ENCODE data around the gene HOXC12. TPM values are rescaled to one million over a fixed set of nuclear protein-coding genes. Genes with fewer than 3 reads are reported as not detected.

HOXC12 gene
- total and polyA plus RNA-seq, 2 donors (not counting 1 experiment from before 2014, with no cell fraction given): not detected

DNA sequence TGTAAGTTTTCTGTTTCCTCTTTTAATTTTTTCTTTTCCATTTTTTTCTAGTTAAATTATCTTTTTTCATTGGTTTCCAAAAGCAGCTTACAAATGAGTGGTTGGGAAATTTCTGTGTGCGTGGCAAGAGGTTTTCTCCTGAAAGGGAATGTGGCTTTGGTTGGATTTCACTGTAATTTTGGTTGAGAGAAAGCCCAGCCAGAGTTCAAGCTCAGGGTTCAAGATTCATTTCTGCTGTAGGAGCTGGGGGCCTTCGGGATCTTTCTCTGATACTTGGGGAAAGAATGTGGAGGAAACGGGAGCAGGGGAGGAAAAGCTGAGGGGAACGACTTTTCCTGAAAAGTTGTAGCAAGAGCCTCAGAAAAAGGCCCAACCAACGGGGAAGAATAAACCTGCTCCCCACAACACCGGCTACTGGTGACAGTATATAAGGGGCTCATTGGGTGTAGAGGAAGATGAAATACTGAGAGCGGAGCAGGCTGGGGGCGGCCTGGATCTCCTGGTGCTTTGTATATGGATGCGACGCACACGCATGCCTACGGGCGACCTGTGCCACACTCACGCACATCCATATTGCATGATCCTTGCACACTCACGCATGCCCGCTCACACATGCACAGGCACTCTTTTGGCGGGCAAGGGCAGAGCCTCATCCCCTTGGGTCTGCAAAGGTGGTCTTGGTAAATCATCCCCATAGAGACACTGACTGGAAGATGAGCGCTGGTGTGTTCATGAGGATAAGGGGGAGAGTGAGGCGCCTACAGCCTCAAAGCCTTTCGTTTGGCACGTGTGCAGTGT, 32.2 kb downstream of the HOXC12 start:
- H3K27ac ChIP-seq (ENCODE audit: low read length in 2 of 2): no peak overlapping the region
- no peak overlapping the region for H2AFZ ChIP-seq (ENCODE audit: insufficient read depth, low read depth, low read length, poor library complexity, severe bottlenecking)
- H3K4me3 Mint-ChIP-seq: peak overlapping the region; percentile 29
- H4K20me1 ChIP-seq (ENCODE audit: control insufficient read depth, insufficient read depth, low read length, poor library complexity, severe bottlenecking): no peaks in the 10 kb centered on the region
- H3K9ac ChIP-seq (ENCODE audit: low read length): no peak overlapping the region
- no peaks in the 10 kb centered on the region for H3K36me3 ChIP-seq (replicated peaks in 1 of 2; ENCODE audit: control extremely low read depth in 1 of 2, control insufficient read depth in 1 of 2, extremely low read depth in 1 of 2, insufficient read depth in 2 of 2, low read length in 1 of 2)
- peaks cover 0 to 71% (median 12%) of the 10 kb centered on the region in 3 donors for H3K9me3 ChIP-seq (ENCODE audit: control extremely low read depth in 1 of 3, control insufficient read depth in 2 of 3, insufficient read depth in 1 of 3, low read length in 2 of 3)
- 36% methylated on average over 12 of the region's 21 CpGs for WGBS (ENCODE audit: insufficient coverage)
- DNase-seq: no peak
- no peaks in the 10 kb centered on the region for H3K9me3 Mint-ChIP-seq (ENCODE audit: insufficient read depth)
- intact Hi-C loops (cut with micrococcal nuclease): loop anchor here (5.0 kb wide), 1 partner anchor 45 kb away; no protein-coding TSS in a partner anchor
- no peaks in the 10 kb centered on the region for H3K79me2 ChIP-seq (ENCODE audit: control insufficient read depth, insufficient read depth, low read length)
- no peak overlapping the region for H3K4me3 ChIP-seq (ENCODE audit: control extremely low read depth in 1 of 5, extremely low read depth in 1 of 5, insufficient read depth in 1 of 5, low read depth in 2 of 5, low read length in 4 of 5)
- H3K27ac Mint-ChIP-seq: peak overlapping the region; percentile 41
- H3K4me1 ChIP-seq (ENCODE audit: control insufficient read depth in 2 of 2, insufficient read depth in 2 of 2, low read length in 2 of 2): peaks cover 30 to 48% of the 10 kb centered on the region in 2 donors
- H3K27me3 Mint-ChIP-seq: peaks cover 88% of the 10 kb centered on the region
- H3K27me3 ChIP-seq (replicated peaks in 1 of 4; ENCODE audit: control extremely low read depth in 1 of 4, control insufficient read depth in 3 of 4, insufficient read depth in 4 of 4, low read length in 3 of 4): peaks cover 0 to 98% (median 92%) of the 10 kb centered on the region in 4 experiments
- CTCF ChIA-PET: interaction anchor here (0.8 to 1.4 kb wide), 4 partner anchors 45 to 633 kb away, joined by 3 to 6 read pairs (median 4); partner anchors contain the start of gene HOXC5
- H3K4me1 Mint-ChIP-seq: peaks cover 29% of the 10 kb centered on the region
- POLR2A ChIA-PET: no interaction called here
- no peak overlapping the region for H3K4me2 ChIP-seq (replicated peaks; ENCODE audit: low read depth, low read length, poor library complexity, severe bottlenecking)
- no peak for ATAC-seq (ENCODE audit: low read depth)
- TF ChIP-seq, protein P1, sequence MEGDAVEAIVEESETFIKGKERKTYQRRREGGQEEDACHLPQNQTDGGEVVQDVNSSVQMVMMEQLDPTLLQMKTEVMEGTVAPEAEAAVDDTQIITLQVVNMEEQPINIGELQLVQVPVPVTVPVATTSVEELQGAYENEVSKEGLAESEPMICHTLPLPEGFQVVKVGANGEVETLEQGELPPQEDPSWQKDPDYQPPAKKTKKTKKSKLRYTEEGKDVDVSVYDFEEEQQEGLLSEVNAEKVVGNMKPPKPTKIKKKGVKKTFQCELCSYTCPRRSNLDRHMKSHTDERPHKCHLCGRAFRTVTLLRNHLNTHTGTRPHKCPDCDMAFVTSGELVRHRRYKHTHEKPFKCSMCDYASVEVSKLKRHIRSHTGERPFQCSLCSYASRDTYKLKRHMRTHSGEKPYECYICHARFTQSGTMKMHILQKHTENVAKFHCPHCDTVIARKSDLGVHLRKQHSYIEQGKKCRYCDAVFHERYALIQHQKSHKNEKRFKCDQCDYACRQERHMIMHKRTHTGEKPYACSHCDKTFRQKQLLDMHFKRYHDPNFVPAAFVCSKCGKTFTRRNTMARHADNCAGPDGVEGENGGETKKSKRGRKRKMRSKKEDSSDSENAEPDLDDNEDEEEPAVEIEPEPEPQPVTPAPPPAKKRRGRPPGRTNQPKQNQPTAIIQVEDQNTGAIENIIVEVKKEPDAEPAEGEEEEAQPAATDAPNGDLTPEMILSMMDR (IDR thresholded peaks at IDR 0.05): no peak
- TF ChIP-seq EZH2 (IDR thresholded peaks at IDR 0.05; ENCODE audit: borderline replicate concordance, insufficient read depth, low read depth, low read length, poor library complexity, severe bottlenecking): no peak

DNA sequence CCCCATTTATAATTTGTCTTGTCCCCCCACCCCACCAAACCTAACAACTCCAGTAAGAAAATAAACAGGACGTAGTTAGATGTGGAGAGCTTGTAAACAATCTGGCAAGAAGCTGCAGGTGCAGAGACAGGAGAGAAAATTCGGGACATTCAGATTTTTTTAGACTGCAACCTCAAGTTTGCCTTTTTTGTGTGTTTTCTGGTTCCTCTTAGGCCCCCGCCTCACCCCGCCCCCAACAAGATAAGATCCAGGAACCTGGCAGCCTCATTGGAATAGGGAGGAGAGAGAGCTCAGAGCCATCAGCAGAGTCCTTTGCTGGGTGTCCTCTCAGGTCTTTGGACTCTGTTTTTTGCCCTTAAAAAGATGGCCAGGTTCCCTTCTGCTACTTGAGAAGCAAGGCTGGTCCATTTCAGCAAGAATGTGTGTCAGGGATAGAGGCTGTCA, 33.1 kb downstream of the HOXC12 start:
- Histone ChIP-seq H2AFZ (ENCODE audit: insufficient read depth, low read depth, low read length, poor library complexity, severe bottlenecking) (no peak overlapping the region), H3K4me3 (ENCODE audit: control extremely low read depth in 1 of 5, extremely low read depth in 1 of 5, insufficient read depth in 1 of 5, low read depth in 2 of 5, low read length in 4 of 5) (no peak overlapping the region), H3K79me2 (ENCODE audit: control insufficient read depth, insufficient read depth, low read length) (no peaks in the 10 kb centered on the region), H3K4me2 (replicated peaks; ENCODE audit: low read depth, low read length, poor library complexity, severe bottlenecking) (no peak overlapping the region), H3K27ac (ENCODE audit: low read length in 2 of 2) (no peak overlapping the region), H3K36me3 (replicated peaks in 1 of 2; ENCODE audit: control extremely low read depth in 1 of 2, control insufficient read depth in 1 of 2, extremely low read depth in 1 of 2, insufficient read depth in 2 of 2, low read length in 1 of 2) (no peaks in the 10 kb centered on the region), H4K20me1 (ENCODE audit: control insufficient read depth, insufficient read depth, low read length, poor library complexity, severe bottlenecking) (no peaks in the 10 kb centered on the region), H3K27me3 (replicated peaks in 1 of 4; ENCODE audit: control extremely low read depth in 1 of 4, control insufficient read depth in 3 of 4, insufficient read depth in 4 of 4, low read length in 3 of 4) (peaks cover 0 to 98% (median 92%) of the 10 kb centered on the region in 4 experiments), H3K4me1 (ENCODE audit: control insufficient read depth in 2 of 2, insufficient read depth in 2 of 2, low read length in 2 of 2) (peaks cover 30 to 48% of the 10 kb centered on the region in 2 donors), H3K9me3 (ENCODE audit: control extremely low read depth in 1 of 3, control insufficient read depth in 2 of 3, insufficient read depth in 1 of 3, low read length in 2 of 3) (peaks cover 0 to 68% (median 12%) of the 10 kb centered on the region in 3 donors), H3K9ac (ENCODE audit: low read length) (no peak overlapping the region)
- Mint-ChIP-seq H3K9me3 (ENCODE audit: insufficient read depth) (no peaks in the 10 kb centered on the region), H3K4me1 (peaks cover 29% of the 10 kb centered on the region), H3K27me3 (peaks cover 90% of the 10 kb centered on the region), H3K27ac (no peak overlapping the region), H3K4me3 (no peak overlapping the region)
- CTCF ChIA-PET: interaction anchor here (0.7 to 1.8 kb wide), 7 partner anchors 45 to 632 kb away, joined by 3 to 6 read pairs (median 3); partner anchors contain the start of gene HOXC5
- intact Hi-C loops (cut with micrococcal nuclease): loop anchor here (5.0 kb wide), 1 partner anchor 46 kb away; no protein-coding TSS in a partner anchor
- TF ChIP-seq, protein P1 (IDR thresholded peaks at IDR 0.05): no peak
- no peak for TF ChIP-seq EZH2 (IDR thresholded peaks at IDR 0.05; ENCODE audit: borderline replicate concordance, insufficient read depth, low read depth, low read length, poor library complexity, severe bottlenecking)
- DNase-seq (no peak), ATAC-seq (ENCODE audit: low read depth) (no peak)
- POLR2A ChIA-PET: interaction anchor here (0.7 kb wide), 1 partner anchor 56 kb away, joined by 3 read pairs; no protein-coding TSS in a partner anchor
- WGBS (ENCODE audit: insufficient coverage): 10% methylated on average over 2 of the region's 4 CpGs
